HG03571 (cell line): ENCODE results near the gene SEMA3G.
A peak's percentile ranks its signal among the peaks of the same experiment; 100 is the strongest.

Experiments used
- ATAC-seq: cut with Tn5 transposase; IDR thresholded peaks from one replicate; pipeline ENCODE4 v1.9.1; 2021; ENCODE audit not compliant: unreplicated experiment

Gene SEMA3G

GRCh38 chr3:52444860-52445793 is at the start of gene SEMA3G:
Gene SEMA3G (minus strand): TSS chr3:52445103. CDS start chr3:52445027, 76 bp downstream.
- ATAC-seq = peak; percentile 82

GRCh38 chr3:52494445-52494844 is 49.5 kb upstream of the SEMA3G start:
- no peak for ATAC-seq

GRCh38 chr3:52493232-52494017 is 48.5 kb upstream of the SEMA3G start:
- no peak for ATAC-seq

GRCh38 chr3:52492059-52492458 is 47.2 kb upstream of the SEMA3G start:
- no peak for ATAC-seq

GRCh38 chr3:52490939-52491526 is 46.1 kb upstream of the SEMA3G start:
- no peak for ATAC-seq

- no peak for ATAC-seq
Measured at GRCh38 chr3:52490035-52490938, 45.4 kb upstream of the SEMA3G start.

- ATAC-seq = no peak
Measured at GRCh38 chr3:52489453-52489852, 44.5 kb upstream of the SEMA3G start.

- no peak for ATAC-seq
Measured at GRCh38 chr3:52488746-52489145, 43.8 kb upstream of the SEMA3G start.

GRCh38 chr3:52487788-52488691 is 43.1 kb upstream of the SEMA3G start:
- no peak for ATAC-seq

GRCh38 chr3:52487050-52487787 is 42.3 kb upstream of the SEMA3G start:
- no peak for ATAC-seq

GRCh38 chr3:52484680-52485461 is 40.0 kb upstream of the SEMA3G start:
- ATAC-seq = no peak

- ATAC-seq = no peak
Measured at GRCh38 chr3:52483577-52484381, 38.9 kb upstream of the SEMA3G start.

- ATAC-seq = no peak
Measured at GRCh38 chr3:52483081-52483480, 38.2 kb upstream of the SEMA3G start.

GRCh38 chr3:52481819-52482521 is 37.1 kb upstream of the SEMA3G start:
- no peak for ATAC-seq

- no peak for ATAC-seq
Measured at GRCh38 chr3:52480768-52481715, 36.1 kb upstream of the SEMA3G start.
